ENCODE results near the gene AQP1.

GRCh38 chr7:30908681-30909080 is 3.0 kb upstream of the AQP1 start:
- TF ChIP-seq CTCF (IDR thresholded peaks at IDR 0.05) (no peak), POLR2AphosphoS5 (IDR thresholded peaks at IDR 0.05) (no peak), POLR2A (IDR thresholded peaks at IDR 0.05) (no peak)
